NCI-H2171 (cell line): Measurements from ENCODE around the gene PCDHGC3.

Experiments used
- DNase-seq: peaks from one replicate; lab custom pipeline; 2025; lab: John Stamatoyannopoulos, UW

The PCDHGC3 gene

GRCh38 chr5:141523991-141524390 lies 48.2 kb downstream of the PCDHGC3 start:
- DNase-seq, result no peak

- peak; percentile 88 for DNase-seq
Observed at GRCh38 chr5:141524604-141525597, 49.1 kb downstream of the PCDHGC3 start.

- DNase-seq, result no peak
Observed at GRCh38 chr5:141525653-141526052, 49.9 kb downstream of the PCDHGC3 start.

- DNase-seq, result no peak
Observed at GRCh38 chr5:141527426-141527825, 51.7 kb downstream of the PCDHGC3 start.
